LNCaP clone FGC (cell line): ENCODE results near the gene BOD1.
"Not testable (repeated sequence)": the region's sequence is repeated elsewhere in the genome, so short reads cannot be mapped to it uniquely, and the experiment has no call there.

Source experiments
- DNase-seq: peaks from one replicate; pipeline ENCODE4 v3.0.0-alpha.2; 2011; ENCODE audit warnings: low read depth
- H3K4me3 ChIP-seq: 2 replicates; pipeline ENCODE4 v1.5.1; 2011; ENCODE audit warnings: mild to moderate bottlenecking, low read depth, low read length, control low read depth
- CTCF ChIP-seq: IDR thresholded peaks from 2 replicates; pipeline ENCODE4 v1.5.1; 2012; ENCODE audit warnings: mild to moderate bottlenecking; ENCODE audit not compliant: control insufficient read depth, insufficient read depth; ENCODE audit errors: extremely low read depth

Gene BOD1

DNA sequence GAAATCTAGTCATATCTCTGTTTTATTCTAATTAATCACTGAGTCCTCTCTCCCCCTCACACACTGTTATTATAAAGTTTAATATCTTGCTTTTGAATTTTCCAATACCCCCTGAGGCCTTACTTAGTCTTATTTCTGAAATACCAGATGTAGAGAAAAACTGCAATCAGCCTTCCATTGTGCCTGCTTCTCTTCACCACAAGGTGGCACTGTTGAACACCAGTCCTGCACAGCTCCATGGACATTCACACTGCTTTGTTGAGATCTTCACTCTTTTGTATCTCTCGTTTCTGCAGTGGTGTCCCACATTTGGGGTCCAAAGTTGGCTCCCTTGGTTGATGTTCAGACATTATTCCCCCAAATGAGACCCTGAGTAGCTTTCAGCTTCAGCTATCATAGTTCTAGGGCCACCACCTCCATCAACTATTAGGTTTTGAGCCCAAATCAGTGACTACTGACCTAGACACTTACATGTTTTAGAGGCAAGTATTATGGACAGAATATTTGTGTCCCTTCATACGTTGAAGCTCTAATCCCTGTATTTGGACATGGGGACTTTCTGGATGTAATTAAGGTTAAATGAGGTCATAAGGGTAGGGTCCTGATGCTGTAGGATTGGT is 24.3 kb downstream of the BOD1 start:
- no peak for DNase-seq
- peak; percentile 67 for TF ChIP-seq CTCF
- H3K4me3 ChIP-seq, result no peak overlapping the region

DNA sequence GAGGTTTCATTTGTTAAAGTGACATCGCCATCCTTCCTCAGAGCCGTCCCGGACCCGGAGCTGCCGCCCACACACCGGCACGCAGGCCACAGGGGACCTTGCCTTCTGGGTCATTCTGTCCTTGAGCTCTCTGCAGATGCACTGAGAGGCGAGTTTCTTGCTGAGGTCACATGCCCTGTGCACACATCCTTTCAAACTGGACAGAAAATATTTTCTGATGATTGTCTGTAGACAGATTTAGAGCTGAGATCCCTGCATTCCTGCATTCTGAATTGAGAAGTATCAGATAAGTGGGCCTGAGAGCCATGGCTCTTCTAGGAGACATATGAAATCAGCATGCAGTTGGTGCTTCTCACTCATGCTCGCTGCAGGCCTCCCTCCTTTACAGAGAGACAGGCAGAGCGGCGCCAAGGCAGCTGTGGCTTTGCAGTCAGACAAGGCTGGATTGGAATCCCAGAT is 25.4 kb downstream of the BOD1 start:
- no peak for TF ChIP-seq CTCF
- DNase-seq, result no peak
- no peak overlapping the region for H3K4me3 ChIP-seq

DNA sequence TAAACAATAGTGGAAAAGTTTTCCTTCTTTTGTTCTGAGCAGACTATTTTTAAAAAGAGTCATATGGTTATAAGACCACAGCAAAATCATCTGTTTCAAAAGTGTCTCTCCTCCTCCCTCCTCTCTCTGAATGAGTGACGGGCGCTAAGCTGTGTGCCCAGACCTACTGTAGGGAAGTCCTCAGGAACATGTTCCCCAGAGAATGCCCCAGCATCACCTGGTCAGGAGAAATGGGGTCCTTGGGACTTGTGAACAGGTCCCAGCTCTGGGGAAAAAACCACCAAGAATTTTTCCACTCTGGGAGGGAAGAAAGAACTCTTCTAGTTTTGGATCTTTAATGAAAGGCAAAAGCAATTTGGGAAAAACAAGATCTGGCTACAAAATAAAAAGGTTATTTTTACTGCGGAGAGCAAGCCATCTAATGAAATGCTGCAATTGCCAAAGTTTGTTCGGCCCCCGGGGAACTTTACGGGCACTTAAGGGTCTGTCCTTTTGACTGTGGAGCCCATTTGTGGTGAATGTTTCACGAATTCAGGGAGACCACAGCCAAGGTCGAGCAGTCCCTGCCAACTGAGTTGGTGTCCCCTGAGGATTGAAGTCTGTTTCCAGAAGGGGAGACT is 25.9 kb downstream of the BOD1 start:
- H3K4me3 ChIP-seq, result no peak overlapping the region
- no peak for DNase-seq
- no peak for TF ChIP-seq CTCF

DNA sequence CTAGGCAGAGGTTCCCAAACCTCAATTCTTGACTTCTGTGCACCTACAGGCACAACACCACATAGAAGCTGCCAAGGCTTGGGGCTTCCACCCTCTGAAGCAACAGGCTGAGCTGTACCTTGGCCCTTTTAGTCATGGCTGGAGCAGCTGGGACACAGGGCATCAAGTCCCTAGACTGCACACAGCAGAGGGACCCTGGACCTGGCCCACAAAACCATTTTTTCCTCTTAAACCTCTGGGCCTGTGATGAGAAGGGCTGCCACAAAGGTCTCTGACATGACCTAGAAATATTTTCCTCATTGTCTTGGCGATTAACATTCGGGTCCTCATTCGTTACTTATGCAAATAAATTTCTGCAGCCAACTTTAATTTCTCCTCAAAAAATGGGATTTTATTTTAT is 30.3 kb downstream of the BOD1 start:
- H3K4me3 ChIP-seq, DNase-seq: not testable (repeated sequence)

DNA sequence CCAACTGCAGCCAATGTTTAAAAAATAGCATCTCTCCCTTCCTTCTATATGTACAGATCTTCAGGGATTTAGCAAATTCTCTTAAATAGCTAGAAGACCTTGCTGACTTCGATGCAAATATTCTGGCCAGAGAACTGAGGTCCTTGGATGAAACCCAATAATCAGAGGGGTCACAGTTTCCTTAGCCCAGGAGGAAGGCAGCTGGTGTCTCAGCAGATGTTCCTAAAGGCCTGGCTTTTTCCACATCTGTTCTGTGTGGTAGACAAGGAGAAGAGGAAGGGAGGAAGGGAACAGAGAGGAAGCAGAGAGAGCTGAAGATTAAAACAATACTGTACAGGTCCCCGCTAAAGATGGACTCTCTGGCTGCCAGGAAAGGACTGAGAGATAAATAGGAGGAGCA is 33.1 kb downstream of the BOD1 start:
- DNase-seq, result no peak
- H3K4me3 ChIP-seq, result no peak overlapping the region
- no peak for TF ChIP-seq CTCF

DNA sequence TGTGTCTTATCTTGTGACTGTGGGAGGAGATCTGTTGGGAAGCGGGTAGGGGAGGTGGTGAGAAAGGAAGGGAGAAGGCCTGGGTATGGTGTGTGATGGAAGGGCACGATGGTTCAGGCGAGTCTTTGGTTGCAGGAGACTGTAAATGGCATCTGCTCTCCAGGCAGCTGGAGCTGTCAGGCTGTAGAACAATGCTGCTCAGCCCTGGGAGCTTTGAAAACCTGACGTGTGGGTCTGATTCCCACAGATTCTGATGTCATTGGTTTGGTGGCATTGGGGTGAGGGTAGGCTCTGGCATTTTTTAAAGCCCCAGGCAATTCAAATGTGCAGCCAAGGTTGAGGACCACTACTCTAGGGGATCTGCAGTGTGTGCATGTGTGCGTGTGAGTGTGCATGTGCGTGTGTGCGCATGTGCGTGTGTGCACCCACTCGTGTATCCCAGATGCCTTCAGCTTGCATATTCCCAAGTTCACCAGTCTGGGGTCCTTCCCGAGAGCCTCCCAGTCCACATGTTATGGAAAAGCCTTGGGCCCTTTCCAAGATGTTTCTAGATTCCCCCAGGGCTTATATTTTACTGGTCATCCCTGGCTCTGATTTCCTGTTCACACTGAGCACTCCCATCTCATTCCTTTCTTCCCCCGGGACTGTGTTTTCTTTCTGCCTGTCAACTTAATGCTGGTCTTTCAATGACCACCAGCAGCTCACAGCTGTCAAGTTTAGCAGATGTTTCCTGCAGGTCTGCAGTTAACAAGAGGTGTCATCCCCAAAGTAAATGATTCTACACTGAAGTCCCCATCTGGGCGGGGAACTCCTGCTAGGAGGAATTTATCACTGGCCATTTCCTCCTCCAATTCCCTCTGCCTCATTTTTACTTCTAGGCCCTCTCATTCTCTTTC is 34.0 kb downstream of the BOD1 start:
- no peak overlapping the region for H3K4me3 ChIP-seq
- no peak for TF ChIP-seq CTCF
- no peak for DNase-seq
